Colonic mucosa (tissue), 4 donors: Measurements from ENCODE around the gene UBE3B. TPM values are rescaled to one million over a fixed set of nuclear protein-coding genes. Genes with fewer than 3 reads are reported as not detected.

Experiments used
- DNase-seq: peaks from one replicate; pipeline ENCODE4 v3.0.0-alpha.2; 2020
- H3K27ac ChIP-seq: fragments of 200-600 bp; one replicate; pipeline ENCODE4 v1.8.0; 2021
- H3K27me3 ChIP-seq: fragments of 200-600 bp; one replicate; pipeline ENCODE4 v1.8.0; 2021
- H3K36me3 ChIP-seq: fragments of 200-600 bp; one replicate; pipeline ENCODE4 v1.8.0; 2021
- H3K4me1 ChIP-seq: fragments of 200-600 bp; one replicate; pipeline ENCODE4 v1.8.0; 2021; ENCODE audit warnings: mild to moderate bottlenecking
- H3K4me3 ChIP-seq: fragments of 200-600 bp; one replicate; pipeline ENCODE4 v1.8.0; 2021
- H3K9ac ChIP-seq, 2 donors: one replicate each; pipeline ENCODE4 v1.7.0; 2013; ENCODE audit warnings: control low read depth in 2 of 2, low read depth in 2 of 2, low read length in 2 of 2
- H3K9me3 ChIP-seq: fragments of 200-600 bp; one replicate; pipeline ENCODE4 v1.8.0; 2021
- CTCF ChIP-seq: fragments of 200-600 bp; IDR thresholded peaks from one replicate; pipeline ENCODE4 v1.8.0; 2022; ENCODE audit warnings: antibody characterized with exemption, mild to moderate bottlenecking
- intact Hi-C: fragments of 100-400 bp; cut with DNase I; formaldehyde crosslinking; loops from one replicate; pipeline ENCODE4 v1.14.1; 2022
- total RNA-seq, 2 donors: library from RNA; stranded (reverse); fragmentation: NEBNext Ultra II Directional in 1 of 2; extraction: Animal tissue kit (Norgen Biotek cat#: 25700) in 1 of 2; gene quantifications; one replicate each; pipeline ENCODE4 v1.2.1, GENCODE V29; 2021
- donor health status: healthy.
- donor health status: DM: no; HTN: no; CAD: no.
- donor health status: DM: no; HTN: no; CAD: no.

The UBE3B gene
- total RNA-seq, 2 donors from 2014 or later, result 44.6 to 52.0 TPM

GRCh38 chr12:109497675-109498074 lies 20.2 kb downstream of the UBE3B start:
- Histone ChIP-seq H3K4me1 (no peaks in the 10 kb centered on the region), H3K9me3 (no peaks in the 10 kb centered on the region), H3K27ac (no peak overlapping the region), H3K27me3 (no peaks in the 10 kb centered on the region), H3K4me3 (no peak overlapping the region), H3K36me3 (peaks cover 5% of the 10 kb centered on the region), H3K9ac (no peak overlapping the region)
- no peak for TF ChIP-seq CTCF
- intact Hi-C loops, result no loop called here
- no peak for DNase-seq

- TF ChIP-seq CTCF, result no peak
- intact Hi-C loops, result no loop called here
- no peaks in the 10 kb centered on the region for H3K27me3 ChIP-seq
- no peaks in the 10 kb centered on the region for H3K4me1 ChIP-seq
- H3K27ac ChIP-seq, result no peak overlapping the region
- no peak for DNase-seq
- H3K9ac ChIP-seq, result no peak overlapping the region
- no peak overlapping the region for H3K4me3 ChIP-seq
- H3K36me3 ChIP-seq, result peaks cover 17% of the 10 kb centered on the region
- no peaks in the 10 kb centered on the region for H3K9me3 ChIP-seq
These were observed 23.2 kb downstream of the UBE3B start for GRCh38 chr12:109500406-109501185.

GRCh38 chr12:109501299-109501698 lies 23.9 kb downstream of the UBE3B start:
- peaks cover 17% of the 10 kb centered on the region for H3K36me3 ChIP-seq
- intact Hi-C loops, result no loop called here
- H3K4me1 ChIP-seq, result no peaks in the 10 kb centered on the region
- no peak overlapping the region for H3K9ac ChIP-seq
- H3K9me3 ChIP-seq, result no peaks in the 10 kb centered on the region
- no peak overlapping the region for H3K4me3 ChIP-seq
- no peak for DNase-seq
- no peaks in the 10 kb centered on the region for H3K27me3 ChIP-seq
- no peak for TF ChIP-seq CTCF
- H3K27ac ChIP-seq, result no peak overlapping the region

GRCh38 chr12:109502332-109502731 lies 24.9 kb downstream of the UBE3B start:
- intact Hi-C loops, result no loop called here
- no peak for DNase-seq
- peaks cover 22% of the 10 kb centered on the region for H3K36me3 ChIP-seq
- H3K9ac ChIP-seq, result no peak overlapping the region
- H3K27me3 ChIP-seq, result no peaks in the 10 kb centered on the region
- no peaks in the 10 kb centered on the region for H3K4me1 ChIP-seq
- H3K9me3 ChIP-seq, result no peaks in the 10 kb centered on the region
- no peak overlapping the region for H3K27ac ChIP-seq
- H3K4me3 ChIP-seq, result no peak overlapping the region
- TF ChIP-seq CTCF, result no peak

GRCh38 chr12:109503611-109504010 lies 26.2 kb downstream of the UBE3B start:
- Histone ChIP-seq H3K4me3 (no peak overlapping the region), H3K27ac (no peak overlapping the region), H3K4me1 (no peaks in the 10 kb centered on the region), H3K36me3 (peaks cover 17% of the 10 kb centered on the region), H3K27me3 (no peaks in the 10 kb centered on the region), H3K9ac (no peak overlapping the region), H3K9me3 (no peaks in the 10 kb centered on the region)
- intact Hi-C loops, result no loop called here
- no peak for DNase-seq
- no peak for TF ChIP-seq CTCF
